Lung microvascular endothelial cell (primary cell): Measurements from ENCODE around the gene RSRP1. TPM values are rescaled to one million over a fixed set of nuclear protein-coding genes. Genes with fewer than 3 reads are reported as not detected.

Source experiments
- DNase-seq, 2 donors: peaks; one replicate each; pipeline versions ENCODE4 v3.0.0 to v3.0.0-alpha.2; 2010; ENCODE audit warnings: low read depth in 2 of 2
- total RNA-seq: library from RNA; depleted of rRNA; stranded (reverse); fragments of >200 nt; gene quantifications from 2 replicates; pipeline ENCODE4 v1.2.1, GENCODE V29; 2014

The RSRP1 gene
- total RNA-seq, 1 donor from 2014 or later = 154 TPM

DNA sequence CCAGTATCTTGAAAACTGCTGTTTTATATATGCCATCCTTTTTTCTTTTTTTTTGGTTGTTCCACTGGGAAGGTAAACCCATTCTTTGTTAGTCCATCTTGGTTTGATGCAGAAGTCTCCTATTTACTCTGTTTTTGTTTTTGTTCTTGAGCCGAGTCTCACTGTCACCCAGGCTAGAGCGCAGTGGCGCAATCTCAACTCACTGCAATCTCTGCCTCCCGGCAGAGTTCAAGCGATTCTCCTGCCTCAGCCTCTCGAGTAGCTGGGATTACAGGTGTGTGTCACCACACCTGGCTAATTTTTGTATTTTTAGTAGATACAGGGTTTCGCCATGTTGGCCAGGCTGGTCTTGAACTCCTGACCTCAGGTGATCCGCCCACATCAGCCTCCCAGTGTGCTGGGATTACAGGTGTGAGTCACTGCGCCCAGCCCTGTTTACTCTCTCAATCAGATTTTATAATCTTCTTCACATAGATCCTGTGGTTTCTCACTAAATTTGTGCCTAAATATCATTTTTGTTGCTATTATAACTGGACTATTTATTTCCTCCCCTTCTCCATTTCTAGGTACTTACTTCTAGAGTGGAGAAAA is 27.5 kb downstream of the RSRP1 start:
- DNase-seq = no peak

DNA sequence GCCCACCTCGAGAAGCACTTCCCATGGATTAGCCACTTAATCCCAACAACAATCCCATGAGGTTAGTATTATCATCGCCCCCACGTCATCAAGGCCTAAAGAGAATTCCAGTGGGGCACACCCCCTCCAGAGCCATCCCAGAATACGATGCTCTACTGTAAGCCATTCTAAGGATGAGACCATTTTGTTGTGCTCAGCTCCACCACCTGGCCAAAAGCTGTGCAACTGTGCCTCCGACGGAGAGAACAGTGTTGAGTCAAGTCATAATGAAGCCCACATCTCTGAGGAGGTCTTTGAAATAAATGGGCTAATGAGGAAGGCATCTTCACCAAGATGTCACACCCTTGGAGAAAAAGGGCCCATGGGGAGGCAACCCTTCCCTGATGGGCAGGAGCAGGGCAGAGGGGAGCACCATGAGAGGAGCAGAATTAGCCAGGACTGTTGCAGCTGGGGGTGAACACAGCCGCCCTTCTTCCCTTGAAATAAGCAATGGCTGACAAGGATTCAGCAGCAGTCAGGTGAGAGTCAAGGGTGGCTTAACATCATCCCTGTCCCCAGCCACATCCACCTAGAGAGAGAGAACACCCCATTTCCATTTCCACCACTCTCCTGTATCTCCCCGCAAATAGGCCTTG is 29.5 kb downstream of the RSRP1 start:
- no peak for DNase-seq

DNA sequence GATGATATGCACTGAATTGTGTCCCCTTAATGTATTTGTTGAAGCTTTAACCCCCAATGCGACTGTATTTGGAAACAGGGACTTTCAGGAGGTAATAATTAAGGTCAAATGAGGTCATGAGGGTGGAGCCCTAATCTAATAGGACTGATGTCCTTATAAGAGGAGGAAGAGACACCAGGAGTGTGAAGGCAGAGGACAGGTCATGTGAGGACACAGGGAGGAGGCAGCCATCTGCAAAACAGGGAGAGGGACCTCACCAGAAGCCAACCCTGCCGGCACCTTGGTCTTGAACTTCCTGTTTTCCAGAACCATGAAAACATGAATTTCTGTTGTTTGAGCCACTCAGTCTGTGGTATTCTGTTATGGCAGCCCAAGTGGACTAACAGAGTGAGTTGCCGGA is 30.2 kb downstream of the RSRP1 start:
- DNase-seq = no peak

DNA sequence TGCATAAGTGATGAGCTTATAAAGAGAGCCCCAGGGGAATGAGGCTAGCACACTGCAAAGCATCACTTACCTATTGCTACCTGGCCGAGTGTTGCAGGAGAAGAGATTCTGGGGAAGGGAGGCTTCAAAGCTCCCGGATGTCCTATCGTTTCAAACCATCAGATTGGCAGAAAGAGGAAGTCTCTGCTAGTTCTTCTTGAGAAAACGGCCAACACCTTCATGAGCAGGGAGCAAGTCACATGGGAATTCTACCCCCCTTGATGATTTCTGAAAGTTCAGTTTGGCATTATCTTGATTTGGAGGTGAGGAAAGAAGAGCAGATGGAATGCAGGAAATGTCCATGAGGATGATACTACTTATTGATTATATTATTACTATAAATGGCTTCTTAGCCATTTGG is 31.1 kb downstream of the RSRP1 start:
- DNase-seq = no peak

DNA sequence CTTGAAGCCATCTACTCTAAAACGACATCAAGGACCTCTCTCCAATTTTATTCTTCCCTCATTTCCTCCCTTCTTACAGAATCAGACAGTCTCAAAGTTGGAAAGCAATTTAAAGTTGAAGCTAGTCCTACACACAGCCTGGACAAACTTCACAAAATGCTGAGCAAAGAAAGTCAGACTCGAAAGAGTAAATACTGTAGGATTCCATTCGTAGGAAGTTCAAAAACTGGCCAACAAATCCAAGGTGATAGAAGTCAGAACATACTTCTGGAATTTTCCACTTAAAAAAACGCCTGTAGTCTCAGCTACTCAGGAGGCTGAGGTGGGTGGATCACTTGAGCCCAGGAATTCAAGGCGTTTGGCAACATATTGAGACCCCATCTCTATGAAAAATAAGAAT is 34.5 kb downstream of the RSRP1 start:
- no peak for DNase-seq

DNA sequence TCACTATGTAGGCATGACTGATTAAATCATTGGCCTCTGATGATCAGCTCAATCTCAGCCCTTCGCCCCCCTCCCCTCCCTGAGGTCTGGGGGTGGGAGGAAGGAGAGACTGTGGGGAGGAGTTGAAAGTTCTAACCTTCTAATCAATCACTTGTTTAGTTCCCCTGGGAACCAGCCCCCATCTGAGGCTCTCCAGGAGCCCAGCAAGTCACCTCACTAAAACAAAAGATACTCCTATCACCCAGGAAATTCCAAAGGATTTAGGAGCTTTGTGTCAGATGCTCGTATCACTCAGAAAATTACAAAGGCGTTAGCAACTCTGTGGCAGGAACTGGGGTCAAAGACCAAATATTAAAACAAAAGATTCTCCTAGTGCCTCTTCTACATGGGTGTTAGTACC is 36.5 kb downstream of the RSRP1 start:
- DNase-seq = no peak

DNA sequence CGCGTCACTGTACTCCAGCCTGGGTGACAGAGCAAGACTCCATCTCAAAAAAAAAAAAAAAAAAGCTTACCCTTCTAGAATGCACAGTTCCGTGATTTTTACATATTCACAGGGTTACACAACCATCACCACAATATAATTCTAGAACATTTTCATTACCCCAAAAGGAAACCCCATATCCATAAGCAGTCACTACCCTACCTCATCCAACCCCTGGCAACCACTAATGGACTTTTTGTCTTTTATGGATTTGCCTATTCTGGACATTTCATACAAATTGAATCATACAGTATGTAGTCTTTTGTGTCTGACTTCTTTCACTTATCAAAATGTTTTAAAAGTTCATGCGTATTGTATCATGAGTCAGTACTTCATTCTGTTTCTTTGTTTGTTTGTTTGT is 37.7 kb downstream of the RSRP1 start:
- no peak for DNase-seq

DNA sequence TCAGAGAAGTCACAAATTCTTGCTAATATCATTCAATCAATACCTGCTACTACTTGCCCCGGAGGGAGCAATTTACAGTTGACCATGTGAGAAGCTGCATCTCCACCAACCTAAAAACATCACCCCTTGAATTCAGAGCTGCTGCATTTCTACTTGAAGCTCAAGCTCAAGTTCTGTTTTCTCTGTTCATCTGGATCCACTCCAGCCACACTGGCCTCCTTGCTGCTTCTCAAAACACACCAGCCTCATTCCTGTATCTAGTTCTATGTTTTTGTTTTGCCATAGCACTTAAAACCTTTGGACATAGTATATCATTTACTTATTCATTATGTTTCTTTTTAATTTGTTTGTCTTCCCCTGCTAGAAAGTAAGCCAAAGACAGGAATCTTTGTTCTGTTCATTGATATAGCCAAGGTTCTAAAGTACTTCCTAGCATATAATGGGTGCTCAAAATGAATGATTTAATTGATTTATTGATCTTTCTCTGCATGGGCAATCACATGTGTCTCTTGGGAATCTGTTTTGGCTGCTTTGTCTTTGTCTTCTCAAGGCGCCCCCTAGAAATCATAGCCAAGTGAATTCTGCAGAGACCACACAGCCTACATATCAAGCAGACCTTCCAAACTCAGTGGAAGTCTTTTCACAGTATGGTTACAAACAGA is 38.6 kb downstream of the RSRP1 start:
- no peak for DNase-seq

DNA sequence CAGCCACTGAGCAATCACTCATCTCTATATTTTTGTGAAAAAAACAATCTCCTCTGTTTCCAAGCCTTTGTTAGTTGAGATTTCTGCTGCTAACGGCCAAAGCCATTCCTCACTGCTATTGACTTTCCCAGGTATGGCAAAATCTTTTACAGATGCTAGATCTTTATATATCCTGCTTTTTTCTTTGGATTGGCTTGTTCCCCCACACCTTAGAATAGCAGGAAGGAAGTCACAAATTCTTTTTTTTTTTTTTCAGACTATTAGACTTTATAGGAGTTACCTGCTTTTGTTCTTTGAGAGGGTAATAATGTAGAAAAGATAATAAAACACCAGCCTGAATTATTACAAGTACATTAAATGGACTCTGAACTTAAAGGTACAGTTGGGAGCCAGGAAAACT is 39.2 kb downstream of the RSRP1 start:
- DNase-seq = no peak

DNA sequence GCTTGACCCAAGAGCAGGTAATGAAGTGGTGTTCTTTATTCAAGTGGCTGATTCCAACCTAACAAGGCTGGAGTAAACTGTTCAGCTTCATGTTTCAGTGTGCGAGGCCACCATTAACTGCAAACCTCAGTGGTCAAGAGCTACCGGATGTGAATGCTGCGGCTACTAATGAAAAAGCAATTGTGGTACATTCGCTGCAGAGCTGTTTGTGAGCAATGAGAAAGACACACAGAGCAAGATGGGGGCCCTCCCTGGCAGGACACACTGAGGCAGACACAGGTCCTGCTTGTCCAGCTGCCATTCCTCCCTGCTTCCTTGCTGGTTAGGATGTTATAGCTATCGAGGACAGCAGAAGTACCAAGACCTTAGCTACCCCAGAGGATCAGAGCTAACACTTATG is 41.1 kb downstream of the RSRP1 start:
- DNase-seq = no peak

DNA sequence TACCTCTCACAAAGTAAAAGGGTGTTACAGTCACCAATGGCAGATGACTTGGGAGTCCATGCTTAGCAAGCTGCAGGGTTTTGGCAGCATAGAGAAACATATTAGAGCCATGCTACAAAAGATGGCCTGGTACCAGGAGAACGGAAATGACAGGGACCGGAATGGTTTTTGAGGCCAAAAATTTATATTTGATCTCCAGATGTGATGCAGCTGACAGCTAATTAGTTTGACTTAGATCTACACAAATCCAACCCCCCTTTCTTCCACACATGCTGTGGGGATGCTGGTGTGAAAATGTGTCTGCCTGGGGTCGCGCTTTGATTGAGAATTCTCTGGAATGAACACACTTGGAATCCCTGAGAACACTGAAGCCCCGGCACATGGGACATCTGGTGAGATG is 41.5 kb downstream of the RSRP1 start:
- DNase-seq = no peak

DNA sequence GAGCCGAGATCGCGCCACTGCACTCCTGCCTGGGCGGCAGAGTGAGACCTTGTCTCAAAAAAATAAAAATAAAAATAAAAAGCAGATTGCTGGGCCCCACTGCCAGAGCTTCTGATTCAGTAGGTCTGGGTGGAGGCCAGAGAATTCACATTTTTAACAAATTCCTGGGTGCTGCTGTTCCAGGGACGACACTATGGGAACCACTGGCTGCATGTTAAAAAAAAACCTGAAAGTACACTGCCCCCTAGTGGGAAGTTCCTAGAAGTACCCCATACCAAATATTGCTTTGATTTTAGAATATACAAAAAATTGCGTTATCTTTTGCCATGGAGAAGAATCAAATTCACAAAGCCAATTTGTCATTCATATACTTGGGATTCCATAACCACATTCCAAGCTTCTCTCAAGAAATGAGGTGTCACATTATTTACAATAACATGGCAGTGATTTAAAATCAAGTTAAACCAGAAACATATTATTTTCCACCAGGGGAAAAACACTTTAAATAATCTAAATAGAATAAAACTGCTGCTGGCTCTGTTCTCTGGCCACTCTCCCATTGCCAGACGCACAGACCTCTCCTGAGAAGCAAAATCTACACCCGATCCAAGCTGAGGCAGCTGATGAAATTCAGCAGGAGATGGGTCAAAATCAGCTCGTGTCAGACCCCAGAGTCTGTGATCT is 42.3 kb downstream of the RSRP1 start:
- DNase-seq = peak; percentile 43 to 57

DNA sequence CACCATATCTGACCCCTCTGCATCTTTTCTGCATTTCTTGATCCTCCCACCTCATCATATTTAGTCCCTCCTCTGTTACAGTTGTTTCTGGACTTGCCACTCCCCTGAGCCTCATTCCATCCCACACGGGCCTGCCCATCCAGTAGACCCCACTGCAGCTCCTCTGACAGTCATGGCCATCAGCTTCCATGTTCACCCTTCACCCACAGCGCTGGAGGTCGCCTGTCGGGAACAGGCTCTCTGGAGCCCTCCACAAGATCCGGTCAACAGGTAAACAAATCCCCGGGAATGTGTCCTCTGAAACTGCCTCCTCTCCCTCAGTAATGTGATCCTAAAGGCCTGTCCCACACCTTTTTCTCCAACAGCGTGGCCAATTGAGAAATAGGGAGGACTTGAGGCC is 46.2 kb downstream of the RSRP1 start:
- no peak for DNase-seq

DNA sequence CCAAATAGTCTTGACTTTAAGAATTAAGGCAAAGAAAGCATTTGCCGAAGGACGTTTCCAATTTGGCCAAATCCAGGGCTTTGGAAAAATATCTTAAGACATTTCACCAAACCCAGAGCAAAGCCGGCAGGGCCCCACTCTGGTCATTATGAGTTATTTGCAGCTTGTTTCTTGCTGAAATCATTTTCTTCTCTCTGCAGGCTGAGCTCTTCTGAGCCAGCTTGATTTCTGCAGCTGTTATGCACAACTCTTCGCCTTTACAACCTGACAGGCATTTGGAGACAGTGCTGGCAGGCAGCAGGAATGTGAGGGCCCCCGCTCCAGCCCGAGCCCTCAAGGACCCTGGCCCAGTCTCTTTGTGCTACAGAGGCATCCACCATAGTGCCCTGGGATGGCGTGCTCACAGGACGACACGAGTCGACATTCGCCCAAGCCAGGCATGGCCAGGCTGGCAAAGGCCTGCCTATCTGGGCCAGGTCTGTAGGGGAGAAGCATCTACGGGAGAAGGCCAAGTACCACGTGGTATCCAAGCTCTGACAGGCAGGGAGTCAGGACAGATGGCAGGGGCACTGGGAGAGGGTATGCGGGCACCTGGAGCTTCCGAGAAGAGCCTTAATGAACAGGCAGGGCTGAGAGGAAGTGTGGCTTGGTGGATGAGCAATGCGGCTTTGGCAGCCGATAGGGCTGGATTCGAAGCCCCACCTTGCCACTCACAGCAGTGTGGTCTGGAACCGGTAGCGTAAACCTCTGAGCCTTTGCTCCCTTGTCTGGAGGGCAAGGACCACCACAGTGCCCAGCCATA is 47.2 kb downstream of the RSRP1 start:
- no peak for DNase-seq

DNA sequence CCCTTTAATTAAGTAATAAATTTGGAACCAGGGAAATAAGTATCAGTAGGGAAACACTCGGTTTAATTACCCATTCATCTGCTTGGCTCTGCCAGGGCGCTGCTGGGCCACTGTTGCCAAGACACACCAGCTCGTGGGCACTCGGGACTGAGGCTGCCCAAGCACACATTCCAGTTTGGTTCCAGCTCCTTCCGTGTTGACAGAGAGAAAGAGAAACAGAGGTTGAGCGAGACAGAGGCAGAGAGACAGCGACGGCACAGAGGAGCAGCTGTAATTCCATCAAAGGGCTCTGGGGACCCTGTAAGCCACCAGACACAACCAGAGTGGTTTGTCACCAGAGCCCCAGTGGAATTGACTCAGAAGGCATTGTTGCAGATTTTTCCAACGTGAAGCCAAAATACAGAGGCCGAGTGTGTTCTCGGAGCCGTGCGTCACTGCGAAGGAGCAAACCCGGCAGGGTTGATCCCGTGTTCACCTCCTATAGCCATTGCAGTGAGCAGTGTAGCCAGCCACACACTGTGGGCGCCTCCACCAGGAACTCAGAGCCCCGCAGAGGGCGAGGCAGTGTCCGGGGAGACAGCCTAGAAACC is 48.5 kb downstream of the RSRP1 start:
- DNase-seq = peak in 1 of 2 donors; percentile 11

DNA sequence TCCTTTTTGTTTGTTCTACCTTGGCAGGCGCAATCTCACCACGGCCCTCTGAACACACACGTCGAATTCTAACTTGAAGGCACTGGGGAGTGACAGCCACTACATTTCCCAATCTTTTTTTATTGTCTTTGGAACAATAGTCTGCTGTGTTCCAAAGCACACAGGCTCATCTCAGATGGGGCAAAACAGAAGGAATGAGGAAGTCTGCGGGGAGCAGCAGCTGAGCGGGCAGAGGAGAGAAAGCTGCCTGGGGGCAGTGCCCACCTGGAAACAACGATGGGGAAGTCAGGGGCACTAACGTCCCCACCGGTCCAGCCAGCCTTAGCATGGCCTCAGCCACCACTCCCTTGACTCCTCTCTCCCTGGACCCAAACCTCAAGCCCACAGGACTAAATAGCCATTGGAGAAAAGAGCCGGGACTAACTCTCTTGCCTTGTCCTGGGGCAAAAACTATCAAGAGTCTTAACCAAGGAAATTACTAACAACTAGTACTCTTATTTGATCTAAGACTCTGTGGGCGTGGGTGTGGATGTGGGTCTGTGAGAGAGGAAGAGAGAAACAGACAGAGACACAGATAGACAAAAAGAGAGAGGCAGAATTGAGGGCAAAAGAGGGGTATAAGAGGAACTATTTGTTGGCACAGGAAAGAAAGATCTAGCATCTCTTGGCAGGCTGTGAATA is 49.1 kb downstream of the RSRP1 start:
- DNase-seq = peak in 1 of 2 donors; percentile 27

DNA sequence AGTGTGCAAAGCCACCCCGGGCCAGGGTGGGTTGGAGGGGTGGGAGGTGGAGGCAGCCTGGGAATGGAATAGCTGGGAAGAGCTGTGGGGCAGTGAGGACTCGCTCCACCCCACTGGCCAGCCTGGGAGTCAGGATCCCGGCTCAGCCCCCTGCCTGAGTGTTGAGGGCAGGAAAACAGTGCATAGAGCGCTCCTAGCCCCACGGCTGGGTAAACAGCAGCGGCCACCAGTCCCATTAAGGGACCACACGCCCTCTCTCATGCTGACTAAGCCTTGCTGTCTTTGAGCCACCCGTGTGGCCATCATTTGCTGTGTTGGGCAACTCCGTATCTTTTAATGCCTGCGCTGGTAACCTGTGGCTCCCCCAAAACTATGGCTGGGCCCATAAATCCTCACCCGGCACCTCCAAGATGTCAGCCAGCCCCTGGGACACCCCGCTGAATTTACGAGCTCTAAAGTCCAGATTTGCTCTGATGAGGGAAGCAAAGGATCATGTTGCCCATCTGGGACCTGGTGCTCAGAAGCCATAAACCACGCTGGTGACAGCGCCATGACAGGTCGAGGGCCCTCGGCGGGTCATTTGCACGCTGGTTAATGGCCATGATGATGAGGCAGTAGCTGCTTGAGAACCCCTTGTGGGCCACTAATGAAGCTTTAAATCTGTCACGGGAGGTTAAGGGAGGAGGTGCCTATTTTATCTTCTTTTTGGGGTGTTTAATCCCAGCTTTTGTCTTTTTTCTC is 49.8 kb downstream of the RSRP1 start:
- no peak for DNase-seq

DNA sequence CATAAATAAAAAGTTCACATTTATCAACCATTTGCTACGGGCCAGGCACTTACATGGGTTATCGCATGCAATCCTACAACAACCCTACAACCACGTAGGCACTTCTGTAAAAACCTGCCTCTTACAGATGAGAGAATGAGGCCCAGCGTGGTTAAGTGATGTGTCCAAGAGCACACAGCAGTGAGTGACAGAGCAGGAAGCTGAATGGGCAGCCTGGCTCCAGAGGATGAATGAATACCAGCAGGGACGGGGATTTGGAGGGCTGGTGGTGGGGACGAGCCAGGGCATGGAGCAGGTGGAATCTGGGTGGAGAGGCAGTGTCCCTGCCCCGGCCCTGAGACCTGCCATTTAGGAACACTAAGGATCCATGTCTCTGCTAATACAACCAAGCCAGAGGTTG is 50.4 kb downstream of the RSRP1 start:
- no peak for DNase-seq

DNA sequence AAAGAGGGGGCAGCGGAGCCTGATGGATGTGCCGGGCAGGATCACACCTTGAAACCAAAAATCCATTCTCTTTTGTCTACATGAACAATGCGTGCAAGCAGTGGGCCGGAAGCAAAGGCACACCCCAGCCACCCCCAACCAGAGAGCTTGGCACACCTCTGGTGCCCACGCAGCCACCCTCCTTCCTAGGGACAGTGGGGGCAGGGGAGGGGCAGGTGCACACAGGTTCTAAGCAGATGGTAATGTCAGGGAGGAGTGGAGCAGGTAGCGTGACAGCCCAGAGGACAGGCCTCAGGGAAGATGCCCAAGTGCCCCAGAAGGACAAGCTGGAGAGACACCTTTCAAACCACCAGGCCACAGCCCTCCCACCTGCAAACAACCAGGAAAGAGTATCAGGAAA is 51.4 kb downstream of the RSRP1 start:
- no peak for DNase-seq

DNA sequence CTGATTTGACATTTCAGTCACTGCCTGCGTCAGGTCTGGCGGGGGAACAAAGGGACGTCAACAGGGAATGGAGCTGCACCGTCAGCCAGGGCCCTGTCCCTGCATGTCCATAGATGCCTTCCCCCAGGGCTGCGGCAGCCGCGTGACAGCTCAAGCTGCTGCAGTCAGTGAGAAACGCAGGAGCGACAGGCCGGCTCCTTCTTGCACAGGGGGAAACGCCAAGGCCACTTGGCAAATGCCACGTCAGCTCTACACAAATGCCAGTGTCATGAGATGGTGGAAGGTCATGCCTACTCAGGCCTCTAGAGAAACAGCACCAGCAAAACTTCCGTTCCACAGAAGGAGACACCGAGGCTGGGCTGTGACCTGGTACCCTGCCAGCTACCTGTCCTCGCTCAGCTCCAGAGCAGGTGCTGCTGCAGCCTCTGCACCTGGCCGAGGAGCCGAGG is 52.7 kb downstream of the RSRP1 start:
- no peak for DNase-seq
